SK-N-MC (cell line): ENCODE results near the gene SLC7A6OS.

Source experiments
- EZH2 ChIP-seq: fragments of 200-600 bp; sonication (generic); IDR thresholded peaks from one replicate; pipeline ENCODE4 v1.6.1; 2017; ENCODE audit warnings: antibody characterized with exemption
- FOXP2 ChIP-seq: optimal IDR thresholded peaks from 2 replicates; pipeline ENCODE3; 2011; ENCODE audit warnings: mild to moderate bottlenecking, moderate library complexity; ENCODE audit not compliant: insufficient read depth; ENCODE audit errors: extremely low read length, control extremely low read depth
- POLR2AphosphoS5 ChIP-seq: IDR thresholded peaks from 2 replicates; pipeline ENCODE4 v1.6.1; 2012; ENCODE audit warnings: mild to moderate bottlenecking, low read depth, low read length, borderline replicate concordance

DNA sequence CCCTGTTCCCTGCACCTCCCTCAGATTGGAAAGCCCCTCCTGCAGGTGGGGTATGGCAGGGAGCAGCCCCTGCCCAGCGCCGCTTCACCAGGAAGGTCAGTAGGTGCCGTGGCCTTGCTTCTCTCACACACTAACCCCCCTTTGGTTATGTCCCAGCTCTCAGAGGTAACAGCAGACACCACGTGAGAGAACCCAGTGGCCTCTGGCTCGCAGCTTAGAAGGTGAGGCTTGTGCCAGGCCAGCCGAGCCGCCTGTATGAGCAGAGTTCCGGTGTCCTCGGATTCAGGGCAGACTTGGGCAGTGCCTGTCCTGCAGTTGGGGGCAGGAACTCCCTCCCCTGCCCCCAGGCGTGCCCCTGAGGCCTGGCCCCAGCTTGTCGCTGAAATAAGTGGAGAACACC lies 47.2 kb upstream of the SLC7A6OS start:
- TF ChIP-seq POLR2AphosphoS5 (no peak), EZH2 (no peak), FOXP2 (no peak)
